HepG2 (cell line): ENCODE measurements around the gene OSTF1. TPM values are rescaled to one million over a fixed set of nuclear protein-coding genes. Genes with fewer than 3 reads are reported as not detected.

Experiments used
- HMG20A ChIP-seq: IDR thresholded peaks from 2 replicates; pipeline ENCODE4 v1.6.1; 2016; ENCODE audit warnings: borderline replicate concordance
- HMG20B ChIP-seq: conservative IDR thresholded peaks from 2 replicates; pipeline ENCODE4 v1.6.1; 2016; ENCODE audit warnings: missing genetic modification reagents, missing compliant biosample characterization
- RNF219 ChIP-seq: sonication (generic); formaldehyde crosslinking; IDR thresholded peaks from 2 replicates; pipeline ENCODE4 v1.5.0; 2020; ENCODE audit warnings: mild to moderate bottlenecking, missing genetic modification reagents
- SP1 ChIP-seq, 2 experiments: fragments of 450-650 bp in 1 of 2; sonication (generic) in 1 of 2; formaldehyde crosslinking in 1 of 2; IDR thresholded peaks; 2 replicates each; pipeline versions ENCODE4 v1.4.0 to v1.6.1; 2016 to 2020; ENCODE audit warnings: missing genetic modification reagents in 1 of 2
- TFDP2 ChIP-seq: sonication (generic); formaldehyde crosslinking; IDR thresholded peaks from 2 replicates; pipeline ENCODE4 v1.4.0; 2020; ENCODE audit warnings: missing genetic modification reagents
- YEATS4 ChIP-seq: sonication (generic); formaldehyde crosslinking; IDR thresholded peaks from 2 replicates; pipeline ENCODE4 v1.4.0; 2020; ENCODE audit warnings: missing genetic modification reagents, borderline replicate concordance
- ZNF3 ChIP-seq: IDR thresholded peaks from 2 replicates; pipeline ENCODE4 v1.7.0; 2017; ENCODE audit warnings: inconsistent platforms
- ZNF609 ChIP-seq: sonication (generic); formaldehyde crosslinking; IDR thresholded peaks from 2 replicates; pipeline ENCODE4 v1.4.0; 2020; ENCODE audit warnings: mild to moderate bottlenecking, missing genetic modification reagents, borderline replicate concordance
- ZSCAN12 ChIP-seq: sonication (generic); formaldehyde crosslinking; IDR thresholded peaks from 2 replicates; pipeline ENCODE4 v1.9.0; 2021; ENCODE audit warnings: mild to moderate bottlenecking, missing genetic modification reagents
- polyA plus RNA-seq, 8 experiments: library from polyadenylated mRNA; depleted of rRNA in 3 of 8; stranded (reverse) in 7 of 8; unstranded in 1 of 8; fragments of >200 nt; fragmentation: Illumina TruSeq in 4 of 8; extraction: Trizol in 4 of 8; gene quantifications; 2 replicates each; pipeline versions ENCODE4 v1.2.1 to v1.2.3, GENCODE V29; 2011 to 2016; ENCODE audit warnings: low read depth in 4 of 8, missing spikeins in 1 of 8, mixed read lengths in 1 of 8; ENCODE audit not compliant: insufficient read depth in 1 of 8
- total RNA-seq, 5 experiments: library from RNA; depleted of rRNA; stranded (reverse); fragments of >200 nt; fragmentation: Illumina TruSeq; extraction: Trizol; gene quantifications; 2 replicates each; pipeline ENCODE4 v1.2.3, GENCODE V29; 2016; ENCODE audit warnings: low read depth in 1 of 5
- TF ChIP-seq, protein P1 (sequence below): sonication (generic); formaldehyde crosslinking; IDR thresholded peaks from 2 replicates; pipeline ENCODE4 v1.5.0; 2020; ENCODE audit warnings: missing genetic modification reagents
- TF ChIP-seq, protein P2 (sequence below): IDR thresholded peaks from 2 replicates; pipeline ENCODE4 v1.4.0; 2020; ENCODE audit warnings: mild to moderate bottlenecking, missing genetic modification reagents
- TF ChIP-seq, protein P3 (sequence below): sonication (generic); formaldehyde crosslinking; conservative IDR thresholded peaks from 2 replicates; pipeline ENCODE4 v1.8.0; 2022; ENCODE audit warnings: mild to moderate bottlenecking, moderate library complexity, missing genetic modification reagents

OSTF1 gene
- total and polyA plus RNA-seq, 2 of the 13 experiments (the other 11 are each of a cell fraction or from before 2014, with no cell fraction given), result 16.8 to 39.0 TPM

DNA sequence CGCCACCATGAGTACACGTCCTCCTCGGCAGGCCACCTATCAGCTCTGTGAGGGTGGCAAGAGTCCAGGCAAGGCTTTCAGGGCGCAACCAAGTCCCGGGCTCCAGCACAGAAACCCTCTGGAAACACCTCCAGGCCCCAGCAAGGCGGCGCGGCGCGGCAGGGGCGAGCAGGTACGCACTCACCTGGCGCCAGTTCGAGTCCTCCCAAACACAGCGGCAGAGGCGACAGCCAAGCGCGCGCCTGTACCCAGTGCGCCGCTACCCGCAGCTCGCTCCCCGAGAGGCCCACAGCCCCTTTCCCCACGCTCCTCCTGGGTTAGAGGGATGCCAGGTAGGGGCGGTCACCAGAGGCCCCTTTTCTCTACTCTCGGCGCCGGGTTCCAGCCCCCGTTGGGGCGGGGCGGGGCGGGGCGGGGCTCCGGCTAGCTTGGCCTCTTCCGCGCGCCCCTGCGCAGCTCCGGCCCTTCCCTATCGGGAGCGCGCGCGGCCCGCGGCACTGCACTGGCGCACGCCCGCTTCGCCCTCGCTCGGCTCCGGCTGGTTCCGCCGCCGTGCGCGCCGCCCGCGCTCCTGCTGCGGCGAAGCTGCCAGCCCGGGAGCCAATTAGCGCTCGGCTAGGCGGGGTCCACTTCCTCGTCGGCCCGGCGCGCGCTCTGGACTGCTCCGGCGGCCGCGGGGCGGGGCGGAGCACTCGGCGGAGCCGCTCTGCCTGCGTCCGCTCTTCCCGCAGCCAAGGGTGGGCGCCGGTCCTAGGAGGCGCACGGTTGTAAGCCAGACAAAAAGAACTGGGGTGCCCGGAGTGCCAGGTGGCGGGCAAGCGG is at the start of gene OSTF1, which contains the start of gene NMRK1 (continued):
- TF ChIP-seq SP1 (IDR thresholded peaks at IDR 0.05) (no peak), SP1 (CRISPR knock-in tag; IDR thresholded peaks at IDR 0.05) (no peak), TFDP2 (CRISPR knock-in tag) (peak; percentile 41; the same call in 1 of the 2 replicates), HMG20B (CRISPR knock-in tag) (no peak), YEATS4 (CRISPR knock-in tag) (peak; percentile 57; the same call in 1 of the 2 replicates), ZSCAN12 (CRISPR knock-in tag) (no peak), ZNF609 (no peak), HMG20A (CRISPR knock-in tag) (no peak), ZNF3 (CRISPR knock-in tag) (peak; percentile 70; the same call in 1 of the 2 replicates), RNF219 (CRISPR knock-in tag) (no peak)
- TF ChIP-seq, protein P1, sequence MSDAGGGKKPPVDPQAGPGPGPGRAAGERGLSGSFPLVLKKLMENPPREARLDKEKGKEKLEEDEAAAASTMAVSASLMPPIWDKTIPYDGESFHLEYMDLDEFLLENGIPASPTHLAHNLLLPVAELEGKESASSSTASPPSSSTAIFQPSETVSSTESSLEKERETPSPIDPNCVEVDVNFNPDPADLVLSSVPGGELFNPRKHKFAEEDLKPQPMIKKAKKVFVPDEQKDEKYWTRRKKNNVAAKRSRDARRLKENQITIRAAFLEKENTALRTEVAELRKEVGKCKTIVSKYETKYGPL (CRISPR knock-in tag), result no peak
- TF ChIP-seq, protein P2, sequence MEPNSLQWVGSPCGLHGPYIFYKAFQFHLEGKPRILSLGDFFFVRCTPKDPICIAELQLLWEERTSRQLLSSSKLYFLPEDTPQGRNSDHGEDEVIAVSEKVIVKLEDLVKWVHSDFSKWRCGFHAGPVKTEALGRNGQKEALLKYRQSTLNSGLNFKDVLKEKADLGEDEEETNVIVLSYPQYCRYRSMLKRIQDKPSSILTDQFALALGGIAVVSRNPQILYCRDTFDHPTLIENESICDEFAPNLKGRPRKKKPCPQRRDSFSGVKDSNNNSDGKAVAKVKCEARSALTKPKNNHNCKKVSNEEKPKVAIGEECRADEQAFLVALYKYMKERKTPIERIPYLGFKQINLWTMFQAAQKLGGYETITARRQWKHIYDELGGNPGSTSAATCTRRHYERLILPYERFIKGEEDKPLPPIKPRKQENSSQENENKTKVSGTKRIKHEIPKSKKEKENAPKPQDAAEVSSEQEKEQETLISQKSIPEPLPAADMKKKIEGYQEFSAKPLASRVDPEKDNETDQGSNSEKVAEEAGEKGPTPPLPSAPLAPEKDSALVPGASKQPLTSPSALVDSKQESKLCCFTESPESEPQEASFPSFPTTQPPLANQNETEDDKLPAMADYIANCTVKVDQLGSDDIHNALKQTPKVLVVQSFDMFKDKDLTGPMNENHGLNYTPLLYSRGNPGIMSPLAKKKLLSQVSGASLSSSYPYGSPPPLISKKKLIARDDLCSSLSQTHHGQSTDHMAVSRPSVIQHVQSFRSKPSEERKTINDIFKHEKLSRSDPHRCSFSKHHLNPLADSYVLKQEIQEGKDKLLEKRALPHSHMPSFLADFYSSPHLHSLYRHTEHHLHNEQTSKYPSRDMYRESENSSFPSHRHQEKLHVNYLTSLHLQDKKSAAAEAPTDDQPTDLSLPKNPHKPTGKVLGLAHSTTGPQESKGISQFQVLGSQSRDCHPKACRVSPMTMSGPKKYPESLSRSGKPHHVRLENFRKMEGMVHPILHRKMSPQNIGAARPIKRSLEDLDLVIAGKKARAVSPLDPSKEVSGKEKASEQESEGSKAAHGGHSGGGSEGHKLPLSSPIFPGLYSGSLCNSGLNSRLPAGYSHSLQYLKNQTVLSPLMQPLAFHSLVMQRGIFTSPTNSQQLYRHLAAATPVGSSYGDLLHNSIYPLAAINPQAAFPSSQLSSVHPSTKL (CRISPR knock-in tag), result no peak
- TF ChIP-seq, protein P3, sequence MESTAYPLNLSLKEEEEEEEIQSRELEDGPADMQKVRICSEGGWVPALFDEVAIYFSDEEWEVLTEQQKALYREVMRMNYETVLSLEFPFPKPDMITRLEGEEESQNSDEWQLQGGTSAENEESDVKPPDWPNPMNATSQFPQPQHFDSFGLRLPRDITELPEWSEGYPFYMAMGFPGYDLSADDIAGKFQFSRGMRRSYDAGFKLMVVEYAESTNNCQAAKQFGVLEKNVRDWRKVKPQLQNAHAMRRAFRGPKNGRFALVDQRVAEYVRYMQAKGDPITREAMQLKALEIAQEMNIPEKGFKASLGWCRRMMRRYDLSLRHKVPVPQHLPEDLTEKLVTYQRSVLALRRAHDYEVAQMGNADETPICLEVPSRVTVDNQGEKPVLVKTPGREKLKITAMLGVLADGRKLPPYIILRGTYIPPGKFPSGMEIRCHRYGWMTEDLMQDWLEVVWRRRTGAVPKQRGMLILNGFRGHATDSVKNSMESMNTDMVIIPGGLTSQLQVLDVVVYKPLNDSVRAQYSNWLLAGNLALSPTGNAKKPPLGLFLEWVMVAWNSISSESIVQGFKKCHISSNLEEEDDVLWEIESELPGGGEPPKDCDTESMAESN (CRISPR knock-in tag), result peak; percentile 69; the same call in 1 of the 2 replicates
